Stimulated activated CD4-positive, alpha-beta T cell treated with anti-CD3 and anti-CD28 coated beads, Interleukin-4, amount 100 ng/mL, for 24 hours (primary cell): ENCODE results near the gene SLC7A10.
A peak's percentile ranks its signal among the peaks of the same experiment; 100 is the strongest.
"Not testable (repeated sequence)": the region's sequence is repeated elsewhere in the genome, so short reads cannot be mapped to it uniquely, and the experiment has no call there.

Experiments used
- DNase-seq: peaks from one replicate; pipeline ENCODE4 v3.0.0-alpha.2; 2020

Gene SLC7A10

GRCh38 chr19:33236696-33237390 is 11.2 kb upstream of the SLC7A10 start:
- no peak for DNase-seq

- no peak for DNase-seq
Measured at GRCh38 chr19:33235996-33236350, 10.3 kb upstream of the SLC7A10 start.

- peak; percentile 85 for DNase-seq
Measured at GRCh38 chr19:33235269-33235995, 9.8 kb upstream of the SLC7A10 start.

- no peak for DNase-seq
Measured at GRCh38 chr19:33234736-33235135, 9.1 kb upstream of the SLC7A10 start.

- no peak for DNase-seq
Measured at GRCh38 chr19:33234092-33234491, 8.4 kb upstream of the SLC7A10 start.

GRCh38 chr19:33233056-33233873 is 7.6 kb upstream of the SLC7A10 start:
- no peak for DNase-seq

- DNase-seq = no peak
Measured at GRCh38 chr19:33232656-33233055, 7.0 kb upstream of the SLC7A10 start.

GRCh38 chr19:33231511-33231910 is 5.9 kb upstream of the SLC7A10 start:
- DNase-seq = no peak

- no peak for DNase-seq
Measured at GRCh38 chr19:33229962-33230361, 4.3 kb upstream of the SLC7A10 start.

GRCh38 chr19:33227870-33228599 is 2.4 kb upstream of the SLC7A10 start:
- DNase-seq = no peak

GRCh38 chr19:33227242-33227650 is 1.6 kb upstream of the SLC7A10 start:
- DNase-seq = no peak

GRCh38 chr19:33226550-33227241 is 1.0 kb upstream of the SLC7A10 start:
- no peak for DNase-seq

GRCh38 chr19:33224694-33225457 is 774 bp downstream of the SLC7A10 start:
- DNase-seq = no peak

GRCh38 chr19:33222255-33222654 is 3.4 kb downstream of the SLC7A10 start:
- not testable (repeated sequence) for DNase-seq

- DNase-seq = no peak
Measured at GRCh38 chr19:33221638-33222037, 4.0 kb downstream of the SLC7A10 start.

GRCh38 chr19:33220735-33221134 is 4.9 kb downstream of the SLC7A10 start:
- no peak for DNase-seq

- DNase-seq = no peak
Measured at GRCh38 chr19:33220115-33220514, 5.5 kb downstream of the SLC7A10 start.

GRCh38 chr19:33219261-33219815 is 6.3 kb downstream of the SLC7A10 start:
- DNase-seq = no peak

GRCh38 chr19:33217881-33218280 is 7.8 kb downstream of the SLC7A10 start:
- DNase-seq = no peak

- no peak for DNase-seq
Measured at GRCh38 chr19:33216198-33216830, 9.3 kb downstream of the SLC7A10 start.
